ENCODE data around the gene AVPR1B.

AVPR1B gene

GRCh38 chr1:206117151-206117948, at the start of gene AVPR1B:
TSS of gene AVPR1B (minus strand) at chr1:206117388. CDS start at chr1:206116890, 498 bp downstream.
- peak; percentile 82 for DNase-seq (ENCODE audit: low spot score)

GRCh38 chr1:206145771-206146290, 28.6 kb upstream of the AVPR1B start:
- no peak for DNase-seq (ENCODE audit: low spot score)

GRCh38 chr1:206144605-206145004, 27.4 kb upstream of the AVPR1B start:
- DNase-seq (ENCODE audit: low spot score) = no peak

GRCh38 chr1:206143537-206144172, 26.5 kb upstream of the AVPR1B start:
- DNase-seq (ENCODE audit: low spot score) = no peak

- no peak for DNase-seq (ENCODE audit: low spot score)
Measured at GRCh38 chr1:206142770-206143169, 25.6 kb upstream of the AVPR1B start.

- DNase-seq (ENCODE audit: low spot score) = no peak
Measured at GRCh38 chr1:206142011-206142410, 24.8 kb upstream of the AVPR1B start.

GRCh38 chr1:206136241-206136640, 19.1 kb upstream of the AVPR1B start:
- DNase-seq (ENCODE audit: low spot score) = no peak

- DNase-seq (ENCODE audit: low spot score) = no peak
Measured at GRCh38 chr1:206135248-206135647, 18.1 kb upstream of the AVPR1B start.

GRCh38 chr1:206133751-206134415, 16.7 kb upstream of the AVPR1B start:
- DNase-seq (ENCODE audit: low spot score) = no peak

GRCh38 chr1:206131037-206131436, 13.8 kb upstream of the AVPR1B start:
- no peak for DNase-seq (ENCODE audit: low spot score)

GRCh38 chr1:206128196-206128595, 11.0 kb upstream of the AVPR1B start:
- DNase-seq (ENCODE audit: low spot score) = no peak

- no peak for DNase-seq (ENCODE audit: low spot score)
Measured at GRCh38 chr1:206127336-206127735, 10.1 kb upstream of the AVPR1B start.

GRCh38 chr1:206125346-206125745, 8.2 kb upstream of the AVPR1B start:
- DNase-seq (ENCODE audit: low spot score) = no peak

- DNase-seq (ENCODE audit: low spot score) = no peak
Measured at GRCh38 chr1:206122686-206123085, 5.5 kb upstream of the AVPR1B start.

- no peak for DNase-seq (ENCODE audit: low spot score)
Measured at GRCh38 chr1:206121269-206121668, 4.1 kb upstream of the AVPR1B start.

- no peak for DNase-seq (ENCODE audit: low spot score)
Measured at GRCh38 chr1:206120406-206120805, 3.2 kb upstream of the AVPR1B start.

- DNase-seq (ENCODE audit: low spot score) = no peak
Measured at GRCh38 chr1:206116873-206117150, 376 bp downstream of the AVPR1B start.

GRCh38 chr1:206116191-206116872, 856 bp downstream of the AVPR1B start:
- DNase-seq (ENCODE audit: low spot score) = no peak

GRCh38 chr1:206115791-206116190, 1.4 kb downstream of the AVPR1B start:
- no peak for DNase-seq (ENCODE audit: low spot score)

GRCh38 chr1:206114692-206115640, 2.2 kb downstream of the AVPR1B start:
- DNase-seq (ENCODE audit: low spot score) = no peak

GRCh38 chr1:206112600-206113301, 4.4 kb downstream of the AVPR1B start:
- no peak for DNase-seq (ENCODE audit: low spot score)

All from GM03348 (cell line).